IPS DF 19.7 (cell line): ENCODE results near the gene MEF2C.

Source experiments
- DNase-seq: peaks from one replicate; pipeline ENCODE4 v3.0.0-alpha.2; 2013; ENCODE audit warnings: low read depth, low spot score

MEF2C gene

GRCh38 chr5:88760527-88760926, 122.5 kb downstream of the MEF2C start:
- DNase-seq = no peak

GRCh38 chr5:88758591-88758990, 124.4 kb downstream of the MEF2C start:
- no peak for DNase-seq

- DNase-seq = no peak
Measured at GRCh38 chr5:88758184-88758583, 124.8 kb downstream of the MEF2C start.

GRCh38 chr5:88756953-88757352, 126.0 kb downstream of the MEF2C start:
- DNase-seq = no peak

- DNase-seq = no peak
Measured at GRCh38 chr5:88748666-88749065, 134.3 kb downstream of the MEF2C start.

GRCh38 chr5:88746438-88746882, 136.5 kb downstream of the MEF2C start:
- DNase-seq = no peak

- DNase-seq = no peak
Measured at GRCh38 chr5:88745093-88745696, 137.8 kb downstream of the MEF2C start.

- DNase-seq = no peak
Measured at GRCh38 chr5:88743231-88743834, 139.7 kb downstream of the MEF2C start.

- DNase-seq = no peak
Measured at GRCh38 chr5:88741964-88742363, 141.0 kb downstream of the MEF2C start.

- DNase-seq = no peak
Measured at GRCh38 chr5:88740604-88741185, 142.3 kb downstream of the MEF2C start.

GRCh38 chr5:88736494-88736893, 146.5 kb downstream of the MEF2C start:
- no peak for DNase-seq

GRCh38 chr5:88734983-88735382, 148.0 kb downstream of the MEF2C start:
- no peak for DNase-seq

GRCh38 chr5:88734191-88734640, 148.8 kb downstream of the MEF2C start:
- DNase-seq = no peak

- no peak for DNase-seq
Measured at GRCh38 chr5:88732862-88733261, 150.1 kb downstream of the MEF2C start.

- no peak for DNase-seq
Measured at GRCh38 chr5:88732181-88732633, 150.8 kb downstream of the MEF2C start.

- no peak for DNase-seq
Measured at GRCh38 chr5:88729829-88730182, 153.2 kb downstream of the MEF2C start.

GRCh38 chr5:88729084-88729828, 153.7 kb downstream of the MEF2C start:
- no peak for DNase-seq

- no peak for DNase-seq
Measured at GRCh38 chr5:88727705-88728313, 155.2 kb downstream of the MEF2C start.

GRCh38 chr5:88725454-88725853, 157.5 kb downstream of the MEF2C start:
- DNase-seq = no peak

- DNase-seq = no peak
Measured at GRCh38 chr5:88724201-88724600, 158.8 kb downstream of the MEF2C start.

GRCh38 chr5:88722546-88723073, 160.4 kb downstream of the MEF2C start:
- no peak for DNase-seq

GRCh38 chr5:88719434-88719833, 163.6 kb downstream of the MEF2C start:
- DNase-seq = no peak
